ENCODE data around the gene KANSL3. TPM values are rescaled to one million over a fixed set of nuclear protein-coding genes. Genes with fewer than 3 reads are reported as not detected.

The KANSL3 gene
- 19.1 and 22.5 TPM in 2 replicates for total RNA-seq

DNA sequence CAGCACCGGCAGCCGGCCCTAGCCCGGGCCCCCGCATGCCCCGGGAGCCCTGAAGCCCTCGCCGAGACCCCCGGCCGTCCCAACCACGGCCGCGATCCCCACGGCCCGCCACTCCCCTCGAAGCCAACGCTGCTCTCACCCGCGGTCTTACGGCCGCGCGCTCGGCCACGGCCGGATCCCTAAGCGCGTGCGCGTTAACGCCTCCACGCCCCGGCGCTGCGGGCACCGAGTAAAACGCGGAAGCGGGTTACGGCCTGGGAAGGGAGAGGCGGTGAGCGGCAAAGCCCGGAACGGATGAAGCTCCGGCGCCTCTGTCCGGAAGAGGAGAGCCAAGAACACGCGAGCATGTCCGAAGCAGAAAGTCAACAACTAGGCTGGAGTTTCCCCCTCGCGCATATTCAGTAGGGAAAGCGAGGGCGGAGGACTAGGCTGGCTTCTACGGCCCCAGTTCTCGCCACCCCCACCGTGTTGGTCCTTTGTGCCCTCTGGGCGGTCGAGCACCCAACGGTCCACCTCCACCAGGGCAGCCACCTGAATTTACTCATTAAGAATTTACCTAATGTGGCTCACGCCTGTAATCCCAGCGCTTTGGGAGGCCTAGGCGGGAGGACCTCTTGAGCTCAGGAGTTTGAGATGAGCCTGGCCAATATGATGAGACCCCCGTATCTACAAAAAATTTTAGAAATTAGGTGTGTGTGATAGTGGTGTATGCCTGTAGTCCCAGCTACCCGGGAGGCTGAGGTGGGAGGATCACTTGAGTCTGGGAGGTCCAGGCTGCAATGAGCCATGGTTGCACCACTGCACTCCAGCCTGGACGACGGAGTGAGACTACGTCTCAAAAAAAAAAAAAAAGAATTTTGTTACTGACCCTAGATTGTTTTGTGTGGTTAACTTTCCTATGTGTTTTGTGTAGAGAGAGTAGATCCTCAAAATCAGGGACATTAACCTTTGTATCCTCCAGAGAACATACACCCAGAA lies at the start of gene KANSL3:
TSS of gene KANSL3 (minus strand) at position 169 of the 978 bp plus-strand sequence. CDS start 1,177 bp downstream, outside the sequence.

DNA sequence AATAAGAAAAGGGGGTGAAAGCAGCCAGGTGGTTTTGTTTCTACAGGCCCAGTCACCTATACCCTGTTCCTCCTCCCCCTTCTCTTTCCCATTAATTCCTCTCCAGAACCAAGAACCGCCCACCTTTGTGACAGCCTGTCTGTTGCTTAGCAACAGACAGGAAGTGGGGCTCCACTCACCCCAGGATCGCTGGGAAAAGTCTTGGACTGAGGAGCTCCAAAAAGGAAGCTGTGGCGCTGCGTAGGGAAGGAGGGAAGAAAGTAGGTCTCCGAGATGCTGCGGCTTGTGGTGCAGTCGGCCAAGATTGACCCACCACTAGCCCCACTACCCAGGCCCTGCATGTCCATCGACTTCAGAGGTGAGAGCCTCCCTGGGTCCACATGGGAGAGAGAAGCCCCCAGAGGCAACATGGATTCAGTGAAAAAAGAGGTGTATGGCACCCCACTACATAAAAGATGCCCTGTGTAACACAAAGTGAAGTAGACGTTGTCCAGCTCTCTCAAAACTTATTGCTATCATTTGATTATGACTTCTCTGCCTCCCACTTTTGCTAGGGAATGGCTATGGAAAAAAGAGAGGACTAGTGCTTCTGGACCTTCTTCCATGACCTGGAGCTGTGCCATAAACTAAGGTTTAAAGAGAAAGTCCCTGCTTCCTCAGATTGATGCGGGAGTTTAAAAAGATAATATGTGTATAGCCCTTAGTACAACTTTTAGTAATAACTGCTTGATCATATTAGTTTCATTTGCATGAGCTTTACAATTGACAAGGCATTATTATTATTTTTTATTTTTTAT lies 4.7 kb upstream of the KANSL3 start, which contains the start of gene FER1L5:
TSS of gene FER1L5 (plus strand) at position 201 of the 797 bp plus-strand sequence. CDS start at position 274, 73 bp downstream.

Other genes starting within 250 kb of the KANSL3 start
- gene NEURL3, start 133.0 kb downstream of the KANSL3 start, total RNA-seq, result not detected in 2 replicates
- 4.1 and 5.1 TPM in 2 replicates for gene ARID5A, start 101.6 kb downstream of the KANSL3 start, total RNA-seq
- under 0.01 and 0.39 TPM in 2 replicates for gene FER1L5, start 4.5 kb upstream of the KANSL3 start, total RNA-seq
- 9.2 and 10.6 TPM in 2 replicates for gene LMAN2L, start 101.8 kb upstream of the KANSL3 start, total RNA-seq
- 1.8 and 3.1 TPM in 2 replicates for gene CNNM4, start 122.6 kb upstream of the KANSL3 start, total RNA-seq
- 5.1 and 7.0 TPM in 2 replicates for gene CNNM3, start 178.0 kb upstream of the KANSL3 start, total RNA-seq
- gene ANKRD23, start 205.7 kb upstream of the KANSL3 start, total RNA-seq, result 1.4 and 2.6 TPM in 2 replicates
- gene ANKRD39, start 219.7 kb upstream of the KANSL3 start, total RNA-seq, result 7.2 and 7.3 TPM in 2 replicates
- 13.6 and 14.3 TPM in 2 replicates for gene SEMA4C, start 231.8 kb upstream of the KANSL3 start, total RNA-seq